HepG2 (cell line): Measurements from ENCODE around the gene RNASE8. TPM values are rescaled to one million over a fixed set of nuclear protein-coding genes. Genes with fewer than 3 reads are reported as not detected.
A peak's percentile ranks its signal among the peaks of the same experiment; 100 is the strongest.

ENCODE experiments used
- ATAC-seq: fragments of 200-7000 bp; cut with Tn5 transposase; 3 replicates; pipeline ENCODE4 v1.9.1; 2020; ENCODE audit warnings: mild to moderate bottlenecking, moderate library complexity
- BruUV-seq: library from RNA; stranded (reverse); fragments of 400-500 nt; replicated peaks from 2 replicates; lab custom pipeline; 2021; lab: Mats Ljungman, UMichigan
- CTCF ChIA-PET: fragments of 300-600 bp; formaldehyde crosslinking; extraction: SDS; loops from one replicate; lab custom pipeline; 2021; ENCODE audit warnings: low total read pairs, inconsistent platforms, low intra/inter-chr PET ratio; lab: Yijun Ruan, JAX
- POLR2A ChIA-PET: fragments of 350-600 bp; sonication (Branson Sonifier 250); formaldehyde crosslinking; loops from one replicate; lab custom pipeline; 2020; ENCODE audit warnings: antibody characterized with exemption, inconsistent platforms; lab: Yijun Ruan, JAX
- DNase-seq: peaks from one replicate; pipeline ENCODE4 v3.0.0-alpha.2; 2015; ENCODE audit warnings: low spot score
- FAIRE-seq: peaks from 3 replicates; lab custom pipeline; 2011; peaks lifted over from hg19 to GRCh38; lab: Jason Lieb, UNC
- H2AFZ ChIP-seq: one replicate; pipeline ENCODE4 v1.6.1; 2011; ENCODE audit warnings: low read length, inconsistent platforms
- H3K27ac ChIP-seq: fragments of 300-600 bp; 3 replicates; pipeline ENCODE4 v1.8.0; 2011; ENCODE audit warnings: mixed run types, mild to moderate bottlenecking, mixed read lengths, low read length, inconsistent platforms; ENCODE audit not compliant: insufficient read depth; ENCODE audit errors: extremely low read length
- H3K27me3 ChIP-seq, 2 experiments: fragments of 200-600 bp in 1 of 2; 2 replicates in 1 of 2; 3 replicates in 1 of 2; pipeline versions ENCODE4 v1.6.0 to v1.8.0; 2011; ENCODE audit warnings: low read length in 2 of 2, mild to moderate bottlenecking in 2 of 2, moderate library complexity in 2 of 2, inconsistent platforms in 1 of 2; ENCODE audit not compliant: insufficient read depth in 2 of 2, control insufficient read depth in 1 of 2
- H3K36me3 ChIP-seq, 2 experiments: fragments of 200-600 bp in 1 of 2; replicated peaks in 1 of 2; 2 replicates in 1 of 2; 3 replicates in 1 of 2; pipeline versions ENCODE4 v1.5.1 to v1.8.0; 2011; ENCODE audit warnings: low read length in 2 of 2, inconsistent platforms in 1 of 2; ENCODE audit not compliant: insufficient read depth in 2 of 2, control insufficient read depth in 1 of 2
- H3K4me1 ChIP-seq: 2 replicates; pipeline ENCODE4 v1.5.1; 2012; ENCODE audit warnings: low read length, inconsistent platforms; ENCODE audit not compliant: insufficient read depth
- H3K4me2 ChIP-seq: 2 replicates; pipeline ENCODE4 v1.6.0; 2011; ENCODE audit warnings: low read depth, low read length, inconsistent platforms
- H3K4me3 ChIP-seq, 3 experiments: fragments of 200-600 bp in 1 of 3; sonication (generic), shearing (Covaris generic) in 1 of 3; replicated peaks in 1 of 3; 2 replicates each; pipeline ENCODE4 v1.5.1; 2011 to 2016; ENCODE audit warnings: low read length in 3 of 3, inconsistent platforms in 2 of 3, low read depth in 2 of 3, mild to moderate bottlenecking in 2 of 3, control low read depth in 1 of 3, mixed read lengths in 1 of 3; ENCODE audit not compliant: insufficient read depth in 1 of 3
- H3K79me2 ChIP-seq: one replicate; pipeline ENCODE4 v1.6.1; 2011; ENCODE audit warnings: low read length, inconsistent platforms; ENCODE audit not compliant: insufficient read depth
- H3K9ac ChIP-seq: 2 replicates; pipeline ENCODE4 v1.6.0; 2011; ENCODE audit warnings: mild to moderate bottlenecking, low read depth, low read length, inconsistent platforms; ENCODE audit not compliant: insufficient read depth
- H3K9me3 ChIP-seq: 2 replicates; pipeline ENCODE4 v1.5.1; 2012; ENCODE audit warnings: mild to moderate bottlenecking, low read length
- H4K20me1 ChIP-seq: 2 replicates; pipeline ENCODE4 v1.6.0; 2011; ENCODE audit warnings: inconsistent platforms, mild to moderate bottlenecking, low read length, moderate library complexity; ENCODE audit not compliant: insufficient read depth
- ASH2L ChIP-seq: fragments of 300-600, 200-600 bp; sonication (generic); IDR thresholded peaks from 2 replicates; pipeline ENCODE4 v1.7.0; 2017; ENCODE audit warnings: low read depth, mild to moderate bottlenecking, moderate library complexity, mixed read lengths, low read length; ENCODE audit not compliant: insufficient read length
- MXD4 ChIP-seq: IDR thresholded peaks from 2 replicates; pipeline ENCODE4 v1.6.1; 2016; ENCODE audit warnings: mild to moderate bottlenecking, missing biosample characterization, missing genetic modification reagents
- NCOR1 ChIP-seq: fragments of 200-600 bp; sonication (generic); IDR thresholded peaks from 2 replicates; pipeline ENCODE4 v1.7.0; 2017; ENCODE audit warnings: antibody characterized with exemption, low read length, borderline replicate concordance
- PAXIP1 ChIP-seq: sonication (generic); formaldehyde crosslinking; conservative IDR thresholded peaks from 2 replicates; pipeline ENCODE4 v1.4.0; 2020; ENCODE audit warnings: mild to moderate bottlenecking, missing genetic modification reagents, moderate library complexity
- SMARCC2 ChIP-seq: fragments of 450-650 bp; IDR thresholded peaks from 2 replicates; pipeline ENCODE4 v1.6.1; 2017; ENCODE audit warnings: antibody characterized with exemption, mild to moderate bottlenecking
- ZBTB7B ChIP-seq: sonication (generic); formaldehyde crosslinking; IDR thresholded peaks from 2 replicates; pipeline ENCODE4 v1.4.0; 2020; ENCODE audit warnings: missing genetic modification reagents
- ZEB1 ChIP-seq: IDR thresholded peaks from 2 replicates; pipeline ENCODE4 v1.6.1; 2012; ENCODE audit warnings: mild to moderate bottlenecking, low read depth, inconsistent platforms; ENCODE audit not compliant: insufficient replicate concordance
- ZNF124 ChIP-seq: sonication (generic); formaldehyde crosslinking; IDR thresholded peaks from 2 replicates; pipeline ENCODE4 v1.4.0; 2020; ENCODE audit warnings: missing genetic modification reagents
- ZNF280D ChIP-seq: sonication (generic); formaldehyde crosslinking; IDR thresholded peaks from 2 replicates; pipeline ENCODE4 v1.5.1; 2020; ENCODE audit warnings: mild to moderate bottlenecking, missing genetic modification reagents
- WGBS: methylation state at CpG from one replicate; pipeline ENCODE4 v1.1.6; 2017; ENCODE audit warnings: low lambda C conversion rate; 5-methylcytosine and 5-hydroxymethylcytosine counted together
- in situ Hi-C: cut with HindIII; loops from 2 replicates; pipeline ENCODE4 v1.10.0; 2017; ENCODE audit warnings: low pct_unique_long_range_greater_than_20kb; ENCODE audit not compliant: extremely low pct_ligation_motif_present
- intact Hi-C: fragments of 100-400 bp; cut with micrococcal nuclease; formaldehyde crosslinking; loops from one replicate; pipeline ENCODE4 v1.10.0; 2022; ENCODE audit not compliant: unreplicated experiment
- polyA plus RNA-seq, 8 experiments: library from polyadenylated mRNA; depleted of rRNA in 3 of 8; stranded (reverse) in 7 of 8; unstranded in 1 of 8; fragments of >200 nt; fragmentation: Illumina TruSeq in 4 of 8; extraction: Trizol in 4 of 8; gene quantifications; 2 replicates each; pipeline versions ENCODE4 v1.2.1 to v1.2.3, GENCODE V29; 2011 to 2016; ENCODE audit warnings: low read depth in 4 of 8, missing spikeins in 1 of 8, mixed read lengths in 1 of 8; ENCODE audit not compliant: insufficient read depth in 1 of 8
- total RNA-seq, 5 experiments: library from RNA; depleted of rRNA; stranded (reverse); fragments of >200 nt; fragmentation: Illumina TruSeq; extraction: Trizol; gene quantifications; 2 replicates each; pipeline ENCODE4 v1.2.3, GENCODE V29; 2016; ENCODE audit warnings: low read depth in 1 of 5
- TF ChIP-seq, protein P1 (sequence below): sonication (generic); formaldehyde crosslinking; IDR thresholded peaks from 2 replicates; pipeline ENCODE4 v1.4.0; 2020; ENCODE audit warnings: missing genetic modification reagents
- TF ChIP-seq, protein P2 (sequence below): sonication (generic); formaldehyde crosslinking; IDR thresholded peaks from 2 replicates; pipeline ENCODE4 v1.4.0; 2020; ENCODE audit warnings: missing genetic modification reagents, borderline replicate concordance

The RNASE8 gene
- total and polyA plus RNA-seq, 2 of the 13 experiments (the other 11 are each of a cell fraction or from before 2014, with no cell fraction given), result not detected

GRCh38 chr14:21054768-21055145 lies 2.9 kb upstream of the RNASE8 start:
- no peak overlapping the region for H2AFZ ChIP-seq
- peak overlapping the region; percentile 66 for H3K9ac ChIP-seq
- H3K4me1 ChIP-seq, result peaks cover 98% of the 10 kb centered on the region
- POLR2A ChIA-PET, result interaction anchor here (1.2 to 2.1 kb wide), 13 partner anchors 8 to 367 kb away, joined by 3 to 46 read pairs (median 10); partner anchors contain the start of genes ARHGEF40 and NDRG2
- H4K20me1 ChIP-seq, result no peaks in the 10 kb centered on the region
- FAIRE-seq (no peak), DNase-seq (no peak), ATAC-seq (peak; percentile 34)
- 3% methylated on average over 4 of the region's 4 CpGs for WGBS
- no peaks in the 10 kb centered on the region for H3K27me3 ChIP-seq
- H3K9me3 ChIP-seq, result no peaks in the 10 kb centered on the region
- no peaks in the 10 kb centered on the region for H3K36me3 ChIP-seq
- no peaks in the 10 kb centered on the region for H3K79me2 ChIP-seq
- peak overlapping the region; percentile 92 for H3K27ac ChIP-seq
- H3K4me3 ChIP-seq, result peak overlapping the region; percentile 13 to 40 (median 14); a peak in 3 of 6 replicates
- H3K4me2 ChIP-seq, result peak overlapping the region; percentile 71
- in situ Hi-C loops, result no loop called here
- BruUV-seq, result no TSS peak
- CTCF ChIA-PET, result interaction anchor here (1.3 to 3.2 kb wide), 5 partner anchors 13 to 40 kb away, joined by 3 to 12 read pairs (median 5); no protein-coding TSS in a partner anchor
- intact Hi-C loops, result loop anchor here (1.0 to 5.0 kb wide), 6 partner anchors 8 to 372 kb away; partner anchors contain the start of genes NDRG2 and RNASE4
- peak; percentile 13; the same call in 1 of the 2 replicates for TF ChIP-seq NCOR1
- peak; percentile 11 for TF ChIP-seq PAXIP1 (CRISPR knock-in tag)
- peak; percentile 50 for TF ChIP-seq ASH2L
- no peak for TF ChIP-seq ZNF280D
- TF ChIP-seq ZBTB7B (CRISPR knock-in tag), result no peak
- 0 out of 2 replicates have a peak, but pooled peaks have one; percentile 5 for TF ChIP-seq MXD4 (CRISPR knock-in tag)
- 0 out of 2 replicates have a peak, but pooled peaks have one; percentile 1 for TF ChIP-seq SMARCC2
- TF ChIP-seq ZNF124 (CRISPR knock-in tag), result 0 out of 2 replicates have a peak, but pooled peaks have one; percentile 4
- TF ChIP-seq, protein P1, sequence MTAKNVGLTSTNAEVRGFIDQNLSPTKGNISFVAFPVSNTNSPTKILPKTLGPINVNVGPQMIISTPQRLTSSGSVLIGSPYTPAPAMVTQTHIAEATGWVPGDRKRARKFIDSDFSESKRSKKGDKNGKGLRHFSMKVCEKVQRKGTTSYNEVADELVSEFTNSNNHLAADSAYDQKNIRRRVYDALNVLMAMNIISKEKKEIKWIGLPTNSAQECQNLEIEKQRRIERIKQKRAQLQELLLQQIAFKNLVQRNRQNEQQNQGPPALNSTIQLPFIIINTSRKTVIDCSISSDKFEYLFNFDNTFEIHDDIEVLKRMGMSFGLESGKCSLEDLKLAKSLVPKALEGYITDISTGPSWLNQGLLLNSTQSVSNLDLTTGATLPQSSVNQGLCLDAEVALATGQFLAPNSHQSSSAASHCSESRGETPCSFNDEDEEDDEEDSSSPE (CRISPR knock-in tag), result 0 out of 2 replicates have a peak, but pooled peaks have one; percentile 18
- TF ChIP-seq, protein P2, sequence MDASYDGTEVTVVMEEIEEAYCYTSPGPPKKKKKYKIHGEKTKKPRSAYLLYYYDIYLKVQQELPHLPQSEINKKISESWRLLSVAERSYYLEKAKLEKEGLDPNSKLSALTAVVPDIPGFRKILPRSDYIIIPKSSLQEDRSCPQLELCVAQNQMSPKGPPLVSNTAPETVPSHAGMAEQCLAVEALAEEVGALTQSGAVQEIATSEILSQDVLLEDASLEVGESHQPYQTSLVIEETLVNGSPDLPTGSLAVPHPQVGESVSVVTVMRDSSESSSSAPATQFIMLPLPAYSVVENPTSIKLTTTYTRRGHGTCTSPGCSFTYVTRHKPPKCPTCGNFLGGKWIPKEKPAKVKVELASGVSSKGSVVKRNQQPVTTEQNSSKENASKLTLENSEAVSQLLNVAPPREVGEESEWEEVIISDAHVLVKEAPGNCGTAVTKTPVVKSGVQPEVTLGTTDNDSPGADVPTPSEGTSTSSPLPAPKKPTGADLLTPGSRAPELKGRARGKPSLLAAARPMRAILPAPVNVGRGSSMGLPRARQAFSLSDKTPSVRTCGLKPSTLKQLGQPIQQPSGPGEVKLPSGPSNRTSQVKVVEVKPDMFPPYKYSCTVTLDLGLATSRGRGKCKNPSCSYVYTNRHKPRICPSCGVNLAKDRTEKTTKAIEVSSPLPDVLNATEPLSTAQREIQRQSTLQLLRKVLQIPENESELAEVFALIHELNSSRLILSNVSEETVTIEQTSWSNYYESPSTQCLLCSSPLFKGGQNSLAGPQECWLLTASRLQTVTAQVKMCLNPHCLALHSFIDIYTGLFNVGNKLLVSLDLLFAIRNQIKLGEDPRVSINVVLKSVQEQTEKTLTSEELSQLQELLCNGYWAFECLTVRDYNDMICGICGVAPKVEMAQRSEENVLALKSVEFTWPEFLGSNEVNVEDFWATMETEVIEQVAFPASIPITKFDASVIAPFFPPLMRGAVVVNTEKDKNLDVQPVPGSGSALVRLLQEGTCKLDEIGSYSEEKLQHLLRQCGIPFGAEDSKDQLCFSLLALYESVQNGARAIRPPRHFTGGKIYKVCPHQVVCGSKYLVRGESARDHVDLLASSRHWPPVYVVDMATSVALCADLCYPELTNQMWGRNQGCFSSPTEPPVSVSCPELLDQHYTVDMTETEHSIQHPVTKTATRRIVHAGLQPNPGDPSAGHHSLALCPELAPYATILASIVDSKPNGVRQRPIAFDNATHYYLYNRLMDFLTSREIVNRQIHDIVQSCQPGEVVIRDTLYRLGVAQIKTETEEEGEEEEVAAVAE (CRISPR knock-in tag), result 0 out of 2 replicates have a peak, but pooled peaks have one; percentile 9
- peak; percentile 0 for TF ChIP-seq ZEB1
